Activated T-cell treated with anti-CD3 and anti-CD28 coated beads, Interleukin-2, amount 50 U/mL, for 1 hour (primary cell): ENCODE results near the gene ODAD2.

Experiments
- DNase-seq: peaks from one replicate; pipeline ENCODE4 v3.0.0-alpha.2; 2020

ODAD2 gene

DNA sequence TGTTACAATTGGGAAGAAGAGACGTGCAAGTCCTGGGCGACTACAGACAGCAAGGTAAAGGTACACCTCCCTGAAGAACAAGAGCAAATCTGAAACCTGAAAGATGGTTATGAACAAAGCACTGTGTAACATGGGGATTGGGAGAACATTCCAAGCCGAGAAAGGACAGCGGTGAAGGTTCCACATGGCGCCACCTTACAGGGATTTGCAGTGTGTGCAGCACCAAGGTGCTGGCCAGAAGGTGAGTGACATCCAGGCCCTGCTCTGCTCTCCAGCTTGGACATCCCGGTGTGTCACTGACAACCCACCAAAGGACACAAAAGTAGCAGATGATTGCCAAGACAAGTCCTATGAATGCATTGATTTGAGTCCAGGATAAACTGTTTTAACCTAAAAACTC, 165.1 kb downstream of the ODAD2 start:
- DNase-seq: no peak

DNA sequence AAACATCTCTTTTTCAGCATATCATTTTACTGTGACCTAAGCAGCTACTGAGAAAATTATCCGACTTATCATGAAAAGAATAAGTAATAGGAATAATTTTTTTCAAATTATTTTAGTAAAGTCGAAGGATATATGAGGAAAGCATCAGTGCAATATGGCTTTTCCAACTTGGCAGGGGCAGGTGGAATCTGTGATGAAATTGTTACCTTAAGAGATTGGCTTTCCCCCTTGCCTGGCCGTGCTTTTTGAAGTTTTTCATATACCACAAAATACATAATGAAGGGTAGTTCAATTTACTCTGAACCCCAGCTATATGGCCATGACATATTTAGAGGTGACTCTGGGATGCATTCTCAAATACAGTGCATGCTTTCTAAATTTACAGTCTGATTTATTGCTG, 166.1 kb downstream of the ODAD2 start:
- DNase-seq: no peak

DNA sequence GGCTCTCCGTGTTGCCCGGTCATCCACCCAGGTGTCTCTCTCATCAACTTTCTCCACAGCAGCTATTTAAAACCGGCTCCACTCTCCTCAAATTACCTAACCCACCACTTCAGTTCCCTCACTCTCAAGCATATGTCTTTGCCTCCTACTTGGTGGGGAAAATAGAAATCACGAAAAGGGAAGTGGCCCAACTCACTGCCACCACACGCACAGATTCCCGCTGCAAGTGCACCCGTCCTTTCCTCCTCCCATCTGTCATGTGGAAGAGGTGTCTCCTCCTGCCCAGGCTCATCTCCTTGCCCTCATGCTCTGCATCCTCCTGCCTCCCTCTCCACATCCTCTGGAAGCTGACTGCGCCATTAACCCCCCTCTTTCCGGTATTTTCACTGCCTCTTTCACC, 172.5 kb downstream of the ODAD2 start:
- no peak for DNase-seq

DNA sequence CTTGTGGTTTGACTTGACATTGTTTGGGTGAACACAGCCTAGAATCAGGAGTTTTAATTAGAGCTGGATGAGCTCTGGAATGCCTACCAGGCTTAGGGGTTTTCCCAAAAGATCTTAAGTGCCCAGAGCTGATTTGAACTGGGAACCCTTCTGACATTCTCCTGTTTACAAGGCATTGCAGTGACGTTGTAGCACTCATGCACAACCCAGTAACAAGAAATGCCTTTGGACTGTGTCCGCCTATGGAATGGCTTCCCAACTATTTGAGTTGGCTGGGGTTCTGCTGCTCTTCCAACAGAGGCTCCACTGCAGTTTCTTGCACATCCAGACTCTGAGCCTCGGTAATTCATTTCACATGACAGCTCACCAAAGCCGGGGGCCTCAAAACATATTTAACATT, 176.6 kb downstream of the ODAD2 start:
- DNase-seq: no peak

DNA sequence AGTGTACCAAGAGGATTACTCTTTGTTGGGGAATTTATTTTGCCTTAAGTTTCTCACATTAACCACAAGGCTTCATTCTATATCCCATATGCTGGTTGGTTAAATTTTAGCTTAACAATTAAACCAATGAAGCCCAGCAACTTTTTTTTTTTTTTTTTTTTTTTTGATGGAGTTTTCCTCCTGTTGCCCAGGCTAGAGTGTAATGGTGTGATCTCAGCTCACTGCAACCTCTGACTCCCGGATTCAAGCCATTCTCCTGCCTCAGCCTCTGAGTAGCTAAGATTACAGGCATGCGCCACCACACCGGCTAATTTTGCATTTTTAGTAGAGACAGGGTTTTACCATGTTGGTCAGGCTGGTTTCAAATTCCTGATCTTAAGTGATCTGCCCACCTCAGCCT, 178.2 kb downstream of the ODAD2 start:
- no peak for DNase-seq

DNA sequence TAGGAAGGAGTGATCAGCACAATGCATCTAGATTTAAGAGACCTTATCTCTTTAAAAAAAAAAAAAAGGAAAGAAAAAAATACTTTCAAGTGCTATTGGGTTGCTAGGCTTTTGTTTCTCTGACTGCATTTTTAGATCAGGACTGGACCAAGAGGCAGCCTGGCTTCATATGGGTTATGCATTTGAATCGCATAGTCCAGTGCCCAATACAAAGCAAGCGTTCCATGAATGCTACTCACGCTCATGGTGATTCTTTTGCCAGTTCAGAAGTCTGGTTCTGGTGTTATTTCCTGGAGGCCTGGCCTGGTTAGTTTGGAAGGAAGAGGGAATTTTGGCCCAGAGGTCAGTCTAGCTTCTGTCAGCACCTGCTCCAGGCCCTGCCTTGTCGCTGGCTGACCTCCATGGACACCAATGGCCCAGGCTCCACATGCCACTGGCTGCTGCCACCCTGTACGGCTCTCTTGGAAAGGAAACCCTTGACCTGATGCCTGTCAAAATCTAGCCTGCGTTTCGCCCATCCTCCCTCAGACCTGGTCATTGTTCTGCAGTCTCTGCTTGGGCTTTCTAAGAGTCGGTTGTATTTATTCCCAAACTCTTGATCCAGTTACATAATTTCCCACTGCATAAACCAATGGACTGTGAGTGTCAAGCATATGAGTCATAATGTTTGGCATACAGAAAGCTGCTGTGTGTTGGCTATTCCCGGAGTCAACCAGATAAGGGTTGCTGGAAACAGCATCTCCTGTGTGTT, 178.9 kb downstream of the ODAD2 start:
- DNase-seq: no peak

DNA sequence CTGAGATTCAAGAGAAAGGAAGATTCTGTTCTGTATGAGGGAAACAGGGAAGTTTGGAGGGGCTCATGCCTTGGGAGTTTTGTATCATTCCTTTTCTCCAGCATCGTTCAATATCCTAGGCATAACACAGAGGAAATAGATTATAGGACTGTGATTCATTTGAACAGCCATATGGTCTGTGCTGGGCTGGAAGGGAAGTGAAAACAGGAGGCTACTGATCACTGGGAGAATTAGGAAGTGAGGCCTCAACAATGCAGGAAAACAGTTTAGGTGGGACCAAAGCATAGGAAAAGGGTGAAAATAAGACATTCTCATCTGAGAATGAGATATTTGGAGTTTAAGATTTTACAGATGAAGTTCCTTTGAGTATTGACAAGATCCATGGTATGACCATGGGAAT, 182.6 kb downstream of the ODAD2 start:
- no peak for DNase-seq

DNA sequence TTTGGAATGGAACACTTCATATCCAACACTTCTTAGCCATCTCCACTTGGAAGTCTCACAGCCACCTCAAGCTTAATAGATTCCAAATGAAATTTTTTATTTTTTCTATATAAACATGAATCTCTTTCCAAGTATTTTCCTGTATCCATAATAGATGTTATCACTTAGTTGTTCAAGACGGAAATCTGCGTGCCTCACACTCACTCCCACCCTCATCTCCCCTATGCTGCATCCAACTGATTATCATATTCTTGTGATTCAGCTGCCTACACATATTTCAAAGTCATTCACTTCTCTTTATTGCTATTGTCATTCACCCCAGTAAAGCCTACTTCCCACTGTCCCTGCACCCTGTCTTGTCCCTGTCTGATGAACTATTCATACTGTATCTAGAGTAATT, 183.0 kb downstream of the ODAD2 start:
- no peak for DNase-seq

DNA sequence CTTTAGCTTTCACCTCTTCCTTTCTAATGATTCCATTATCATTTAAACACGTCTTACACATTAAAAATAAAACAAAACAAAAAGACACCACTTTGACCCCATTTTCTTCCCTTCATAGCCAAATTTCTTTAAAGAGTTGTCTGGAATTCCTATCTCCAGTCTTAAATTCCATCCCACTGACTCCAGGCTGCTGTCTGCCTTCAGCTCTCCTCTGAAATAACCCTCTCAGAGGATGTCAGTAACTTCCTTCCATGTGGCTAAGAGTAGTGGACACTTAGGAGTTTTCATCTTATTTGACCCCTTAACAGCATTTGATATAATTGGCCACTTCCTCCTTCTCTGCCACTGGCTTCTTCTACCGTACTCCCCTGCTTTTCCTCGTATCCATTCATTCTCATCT, 183.6 kb downstream of the ODAD2 start:
- no peak for DNase-seq

DNA sequence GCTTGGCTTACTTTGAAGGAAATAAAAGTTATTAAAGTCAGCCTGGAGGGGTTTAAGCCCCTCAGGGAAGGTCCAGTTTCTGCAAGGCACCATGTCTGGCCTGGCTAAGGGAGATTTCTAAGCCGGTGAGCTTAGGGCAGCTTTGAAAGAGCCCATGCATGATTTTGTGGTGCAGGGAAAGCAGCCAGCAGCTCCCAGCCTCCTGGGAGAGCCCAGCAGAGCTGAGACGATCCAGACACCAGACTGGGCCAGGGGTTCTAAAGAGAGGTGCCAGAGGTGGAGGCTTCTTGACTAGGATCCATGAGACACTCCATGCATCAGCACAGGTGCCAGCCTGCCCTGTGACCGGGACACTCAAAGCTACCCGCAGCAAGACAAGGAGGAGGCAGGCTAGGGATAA, 193.7 kb downstream of the ODAD2 start:
- no peak for DNase-seq

DNA sequence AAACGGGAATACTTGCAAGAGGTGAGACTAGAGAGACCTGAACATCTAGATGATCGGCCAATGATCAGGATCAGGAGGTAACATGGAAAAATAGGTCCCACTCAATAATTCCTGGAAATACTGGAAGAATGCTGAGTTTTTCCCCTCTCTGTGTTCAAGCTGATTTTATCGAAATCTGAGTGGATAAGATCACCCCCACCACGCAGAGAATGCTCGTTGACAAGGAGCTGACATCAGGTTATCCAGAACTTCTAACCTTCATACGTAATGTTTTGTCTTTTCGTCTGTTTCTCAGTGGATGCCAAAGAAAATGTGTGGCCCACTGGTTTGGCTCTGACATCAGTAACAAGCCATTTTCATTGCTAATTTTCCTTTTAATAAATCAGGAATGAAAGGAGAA, 194.7 kb downstream of the ODAD2 start:
- DNase-seq: no peak

DNA sequence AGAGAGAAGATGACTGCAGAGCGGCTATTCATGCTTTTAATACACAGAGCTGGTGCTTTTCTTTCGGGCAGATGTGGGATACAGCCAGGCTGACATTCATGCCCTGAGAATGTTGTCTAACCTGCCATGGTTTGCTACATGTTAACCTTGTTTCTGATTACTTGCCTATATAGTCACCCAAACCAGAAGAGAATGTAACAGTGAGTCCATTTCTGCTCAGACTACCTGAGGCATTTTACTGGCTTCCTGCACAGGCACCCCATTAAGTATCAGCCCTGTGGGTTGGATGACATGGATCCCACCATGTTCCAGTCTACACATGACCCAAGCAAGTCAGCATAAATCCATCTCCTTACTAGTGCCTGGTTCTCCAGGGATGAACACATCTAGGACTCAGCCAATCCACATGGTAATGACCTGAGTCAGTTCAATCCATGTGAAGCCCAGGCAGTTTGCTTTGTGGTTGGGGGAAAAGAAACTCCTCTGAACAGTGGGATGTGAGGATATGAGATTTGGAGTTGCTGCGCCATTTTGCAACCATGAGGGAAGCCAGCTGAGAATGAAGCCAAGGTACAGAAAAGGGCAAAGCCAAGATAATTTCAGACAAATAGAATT, 197.6 kb downstream of the ODAD2 start:
- DNase-seq: no peak

DNA sequence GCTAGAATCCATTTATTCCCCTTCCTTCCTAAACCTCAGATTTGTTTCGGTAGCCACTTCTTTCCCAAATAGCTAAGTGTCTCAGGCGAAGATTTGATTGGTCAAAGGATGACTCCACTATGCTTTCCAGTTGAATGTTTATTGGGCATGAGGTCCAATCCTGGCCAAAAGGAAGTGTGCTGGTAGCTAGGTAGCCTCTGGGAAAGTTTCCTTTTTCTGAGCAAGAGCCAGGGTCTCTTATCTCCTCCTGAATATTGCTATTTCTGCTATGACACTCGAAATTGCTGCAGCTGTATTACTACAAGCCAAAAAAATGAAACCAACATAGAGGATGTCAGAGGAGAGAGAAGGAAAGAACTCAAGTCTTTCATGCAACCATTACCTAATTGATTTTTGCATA, 199.8 kb downstream of the ODAD2 start:
- DNase-seq: no peak

DNA sequence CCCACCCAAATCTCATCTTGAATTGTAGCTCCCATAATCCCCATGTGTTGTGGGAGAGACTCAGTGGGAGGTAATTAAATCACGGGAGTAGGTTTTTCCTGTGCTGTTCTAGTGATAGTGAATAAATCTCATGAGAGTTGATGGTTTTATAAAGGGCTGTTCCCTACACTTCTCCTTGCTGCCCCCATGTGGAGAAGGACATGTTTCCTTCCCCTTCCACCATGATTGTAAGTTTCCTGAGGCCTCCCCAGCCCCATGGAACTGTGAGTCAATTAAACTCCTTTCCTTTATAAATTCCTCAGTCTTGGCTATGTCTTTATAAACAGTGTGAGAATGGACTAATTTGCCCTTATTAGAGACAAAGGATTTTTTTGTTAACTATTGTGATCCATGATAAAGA, 204.7 kb downstream of the ODAD2 start:
- DNase-seq: no peak

DNA sequence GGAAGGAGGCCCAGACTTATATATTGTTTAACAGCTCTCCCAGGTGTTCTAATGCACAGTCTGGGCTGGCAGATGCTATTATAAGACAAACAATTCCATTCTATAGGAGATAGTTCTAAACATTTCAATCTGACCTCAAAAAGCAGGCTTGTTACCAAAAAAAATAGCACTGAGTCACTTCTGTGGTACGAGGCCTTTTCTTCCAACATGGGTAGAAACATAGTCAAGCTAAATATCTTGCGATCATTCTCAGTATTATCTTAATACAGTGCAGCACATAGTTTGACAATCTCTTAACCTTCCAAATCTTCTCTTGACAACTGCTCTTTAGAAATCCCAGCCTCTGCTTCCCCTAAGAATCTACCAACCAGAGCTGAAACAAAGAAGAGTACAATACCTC, 206.7 kb downstream of the ODAD2 start:
- DNase-seq: no peak

DNA sequence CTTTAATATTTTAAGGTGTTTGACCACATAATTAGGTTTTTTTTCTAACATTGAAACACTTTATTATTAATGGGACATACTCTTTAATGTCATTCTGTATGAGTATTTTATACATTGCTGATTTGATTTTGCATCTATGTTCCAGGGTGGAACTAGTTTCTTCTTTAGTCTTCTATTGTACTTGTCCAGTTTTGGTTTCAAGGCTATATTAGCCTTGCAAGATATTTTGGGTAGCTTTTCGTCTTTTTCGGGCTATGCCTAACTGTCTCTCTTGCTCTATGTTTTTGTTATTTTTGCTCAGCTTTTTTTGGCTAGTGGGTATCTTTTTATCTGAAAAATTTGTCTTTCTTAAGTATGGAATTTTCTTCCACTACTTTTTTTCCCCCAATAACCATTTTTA, 214.6 kb downstream of the ODAD2 start:
- DNase-seq: no peak

DNA sequence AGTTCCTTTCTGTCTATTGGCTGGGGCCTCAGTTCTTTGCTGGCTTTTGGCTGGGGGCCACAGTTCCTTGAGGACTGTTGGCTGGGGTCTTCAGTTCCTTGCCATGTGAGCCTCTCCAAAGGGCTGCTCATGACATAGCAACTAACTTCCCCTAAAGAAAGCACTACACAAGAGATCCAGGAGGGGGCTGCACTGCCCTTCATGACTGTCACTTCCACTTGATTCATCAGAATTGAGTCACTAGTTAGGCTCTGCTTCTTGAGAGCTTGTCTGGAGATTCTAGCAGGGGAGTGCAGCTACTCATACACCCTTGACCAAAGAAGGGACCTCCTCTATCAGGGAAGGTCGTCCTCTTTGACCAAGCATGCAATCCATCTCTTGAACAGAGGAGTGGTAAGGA, 215.2 kb downstream of the ODAD2 start:
- DNase-seq: peak; percentile 20

DNA sequence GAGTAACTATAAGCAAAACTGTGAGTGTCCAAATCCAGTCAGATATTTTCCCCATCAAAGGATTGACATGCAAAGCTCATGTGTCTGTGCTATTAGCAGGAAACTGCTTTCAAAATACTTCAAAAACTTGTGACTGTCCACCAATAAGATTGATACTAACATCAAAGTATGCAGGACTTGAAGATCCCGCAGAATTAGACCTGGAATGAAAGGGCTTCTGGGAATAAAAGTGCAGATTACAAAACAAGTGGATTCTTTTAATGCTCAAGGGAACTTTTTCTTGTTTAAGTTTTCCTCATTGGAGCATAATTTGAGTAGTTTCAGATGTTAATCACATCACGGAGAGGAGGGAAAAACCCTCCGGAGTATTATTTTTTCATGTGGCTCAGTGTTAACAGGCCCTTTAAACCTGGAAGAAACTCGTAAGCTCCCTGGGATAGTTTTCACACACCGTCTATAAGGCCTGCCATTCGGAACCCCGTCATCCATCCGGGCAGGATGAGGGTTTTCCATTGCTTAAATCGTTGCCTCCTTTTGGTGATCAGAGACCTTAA, 219.3 kb downstream of the ODAD2 start:
- no peak for DNase-seq

DNA sequence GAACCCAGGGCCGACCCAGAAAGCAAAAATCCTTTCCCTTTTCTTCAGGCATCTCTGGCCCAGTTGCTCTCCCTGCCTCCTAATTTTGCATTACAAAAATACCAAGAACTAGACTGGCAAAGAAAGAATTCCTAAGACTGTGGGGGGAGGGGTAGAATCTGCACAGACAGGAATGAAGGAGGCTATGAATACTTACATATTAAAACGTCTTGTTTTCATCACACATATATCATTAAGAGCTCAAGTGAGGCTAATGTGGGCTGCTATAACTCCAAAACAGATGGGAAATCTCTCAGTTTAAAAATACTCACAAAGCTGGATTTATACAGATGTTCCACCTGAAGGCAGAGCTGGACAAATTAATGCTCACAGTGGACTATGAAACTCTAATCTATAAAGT, 224.0 kb downstream of the ODAD2 start:
- no peak for DNase-seq

DNA sequence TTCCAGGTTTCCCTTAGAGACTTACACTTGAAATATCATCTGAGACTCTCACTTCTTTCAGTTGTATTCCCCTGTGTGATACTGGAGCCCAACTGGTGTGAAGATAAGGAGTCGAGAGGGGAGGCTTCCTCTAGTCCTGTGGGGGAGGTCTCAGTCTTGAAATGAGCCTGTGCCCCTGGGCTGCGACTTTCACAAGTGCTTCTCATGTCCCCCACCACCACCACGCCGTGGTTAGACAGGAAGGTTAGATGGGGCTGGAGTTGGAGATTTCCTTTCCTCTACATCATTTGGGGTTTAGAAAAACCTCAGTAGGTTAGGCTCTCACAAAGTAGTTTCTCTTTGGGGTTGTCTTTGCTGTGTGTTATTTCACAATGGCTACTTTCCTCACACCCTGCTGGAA, 227.6 kb downstream of the ODAD2 start:
- DNase-seq: no peak

DNA sequence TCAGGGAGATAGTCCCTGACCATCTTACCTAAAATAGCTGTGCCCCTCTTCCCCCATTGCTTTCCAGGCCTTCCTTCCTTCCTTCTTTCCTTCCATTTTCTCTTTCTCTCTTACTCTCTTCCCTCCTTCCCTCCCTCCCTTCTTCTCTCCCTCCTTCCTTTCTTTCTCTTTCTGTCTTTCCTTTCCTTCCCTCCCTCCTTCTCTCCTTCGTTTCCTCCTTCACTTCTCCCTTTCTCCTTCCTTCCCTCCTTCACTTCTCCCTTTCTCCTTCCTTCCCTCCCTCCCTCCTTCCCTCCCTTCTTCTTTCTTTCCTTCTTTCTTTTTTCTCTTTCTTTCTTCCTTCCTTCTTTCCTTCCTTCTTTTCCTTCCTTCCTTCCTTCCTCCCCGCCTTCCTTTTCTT, 228.7 kb downstream of the ODAD2 start:
- DNase-seq: no peak
